ENCODE data around the gene IGF2BP2. TPM values are rescaled to one million over a fixed set of nuclear protein-coding genes. Genes with fewer than 3 reads are reported as not detected.

The IGF2BP2 gene
- total and polyA plus RNA-seq, 2 of the 4 experiments (the other 2 are of a cell fraction), result 23.4 to 88.2 TPM

GRCh38 chr3:185846037-185846436, 21.2 kb upstream of the IGF2BP2 start:
- dilution Hi-C loops (cut with HindIII; ENCODE audit: low sequenced_read_pairs, unreplicated experiment) (no loop called here), intact Hi-C loops (cut with micrococcal nuclease) (no loop called here), in situ Hi-C loops (cut with MboI; ENCODE audit: low sequenced_read_pairs) (no loop called here)
- H2BK15ac ChIP-seq (ENCODE audit: low read depth, low read length), result no peak overlapping the region
- H3K36me3 ChIP-seq (ENCODE audit: control insufficient read depth, insufficient read depth, low read length), result no peaks in the 10 kb centered on the region
- H2BK20ac ChIP-seq (ENCODE audit: low read depth, low read length), result no peak overlapping the region
- H3K27me3 ChIP-seq (ENCODE audit: control insufficient read depth, insufficient read depth, low read length), result peaks cover 7% of the 10 kb centered on the region
- H3K79me1 ChIP-seq (ENCODE audit: low read depth in 1 of 2, low read length in 2 of 2), result no peaks in the 10 kb centered on the region
- H3K4me3 ChIP-seq (ENCODE audit: insufficient read depth, low read depth, low read length), result no peak overlapping the region
- no peak overlapping the region for H2AFZ ChIP-seq (replicated peaks; ENCODE audit: low read length, poor library complexity)
- H2AK9ac ChIP-seq (replicated peaks; ENCODE audit: low read depth, low read length, poor library complexity), result no peak overlapping the region
- POLR2A ChIA-PET (ENCODE audit: unreplicated experiment), result no interaction called here
- no peak overlapping the region for H4K8ac ChIP-seq (ENCODE audit: low read depth in 2 of 2, low read length in 2 of 2)
- H4K5ac ChIP-seq (ENCODE audit: low read depth, low read length), result no peak overlapping the region
- H3K18ac ChIP-seq (ENCODE audit: low read depth, low read length), result no peak overlapping the region
- H3K4me1 ChIP-seq (ENCODE audit: control insufficient read depth, insufficient read depth, low read length), result no peaks in the 10 kb centered on the region
- CTCF ChIA-PET, result interaction anchor here (1.1 kb wide), 1 partner anchor 23 kb away, joined by 4 read pairs; no protein-coding TSS in a partner anchor
- H2BK120ac ChIP-seq (ENCODE audit: low read depth, low read length), result no peak overlapping the region
- no peak overlapping the region for H2BK5ac ChIP-seq (ENCODE audit: low read depth, low read length, poor library complexity, severe bottlenecking)
- no peak overlapping the region for H3K4ac ChIP-seq (ENCODE audit: low read depth, low read length)
- no peaks in the 10 kb centered on the region for H3K9me1 ChIP-seq (ENCODE audit: insufficient read depth, low read length)
- no peak overlapping the region for H3K23ac ChIP-seq (ENCODE audit: low read depth, low read length)
- no peak overlapping the region for H3K9ac ChIP-seq (ENCODE audit: low read depth, low read length)
- H2AK5ac ChIP-seq (ENCODE audit: low read depth, low read length), result no peak overlapping the region
- no peak overlapping the region for H3K56ac ChIP-seq (ENCODE audit: extremely low read depth, insufficient read depth, low read length)
- ATAC-seq (ENCODE audit: low read depth) (peak; percentile 40; the same call in 1 of the 2 replicates), DNase-seq (no peak)
- H3K27ac ChIP-seq (ENCODE audit: insufficient read depth, low read length), result no peak overlapping the region
- TF ChIP-seq CTCF (conservative IDR thresholded peaks at IDR 0.05; ENCODE audit: low read depth, low read length) (no peak), RAD21 (IDR thresholded peaks at IDR 0.05; ENCODE audit: low read length) (no peak), RCOR1 (IDR thresholded peaks at IDR 0.05; ENCODE audit: insufficient replicate concordance, low read length) (no peak), CHD1 (IDR thresholded peaks at IDR 0.05; ENCODE audit: low read depth, low read length) (no peak)
- H4K20me1 ChIP-seq (ENCODE audit: insufficient read depth, low read length), result no peaks in the 10 kb centered on the region
- 53% methylated on average over 2 of the region's 6 CpGs; no CpG with 5 or more reads in 1 of the 2 experiments for WGBS, 2 experiments (ENCODE audit: extremely low coverage in 2 of 2, insufficient read length in 1 of 2)
- H3K4me2 ChIP-seq (ENCODE audit: low read depth, low read length), result no peak overlapping the region
- H3K14ac ChIP-seq (replicated peaks; ENCODE audit: low read depth, low read length), result no peak overlapping the region
- H4K91ac ChIP-seq (ENCODE audit: insufficient read depth, low read depth, low read length), result no peak overlapping the region
- BruUV-seq (replicated peaks), result no TSS peak
- no peaks in the 10 kb centered on the region for H3K9me3 ChIP-seq (ENCODE audit: control insufficient read depth, insufficient read depth, low read length)
